GM18499 (cell line): Measurements from ENCODE around the gene LCN10.
"Not testable (repeated sequence)": the region's sequence is repeated elsewhere in the genome, so short reads cannot be mapped to it uniquely, and the experiment has no call there.

ENCODE experiments used
- ATAC-seq: cut with Tn5 transposase; IDR thresholded peaks from one replicate; pipeline ENCODE4 v1.9.1; 2021; ENCODE audit warnings: moderate number of reproducible peaks; ENCODE audit not compliant: insufficient read depth, unreplicated experiment

The LCN10 gene

GRCh38 chr9:136773386-136774044, 30.8 kb upstream of the LCN10 start:
- ATAC-seq = no peak

- no peak for ATAC-seq
These were observed 29.2 kb upstream of the LCN10 start for GRCh38 chr9:136771907-136772415.

GRCh38 chr9:136769710-136770191, 27.0 kb upstream of the LCN10 start:
- no peak for ATAC-seq

GRCh38 chr9:136766410-136767120, 23.8 kb upstream of the LCN10 start:
- ATAC-seq = not testable (repeated sequence)

- peak; percentile 42 for ATAC-seq
These were observed 23.1 kb upstream of the LCN10 start for GRCh38 chr9:136765745-136766409.

- no peak for ATAC-seq
These were observed 22.3 kb upstream of the LCN10 start for GRCh38 chr9:136765041-136765440.

GRCh38 chr9:136764301-136764891, 21.7 kb upstream of the LCN10 start, which contains the start of gene LCN15:
Gene LCN15, minus strand, starts transcription at chr9:136764518. Its CDS starts 30 bp downstream, at chr9:136764488.
- ATAC-seq = no peak

- ATAC-seq = no peak
These were observed 20.9 kb upstream of the LCN10 start for GRCh38 chr9:136763649-136764035.

- no peak for ATAC-seq
These were observed 20.3 kb upstream of the LCN10 start for GRCh38 chr9:136762915-136763648.

- no peak for ATAC-seq
These were observed 19.5 kb upstream of the LCN10 start for GRCh38 chr9:136762221-136762691.

- ATAC-seq = no peak
These were observed 18.8 kb upstream of the LCN10 start for GRCh38 chr9:136761545-136761981.

GRCh38 chr9:136760834-136761544, 18.2 kb upstream of the LCN10 start:
- ATAC-seq = not testable (repeated sequence)

- no peak for ATAC-seq
These were observed 17.7 kb upstream of the LCN10 start for GRCh38 chr9:136760424-136760823.

GRCh38 chr9:136759436-136760325, 16.9 kb upstream of the LCN10 start:
- ATAC-seq = no peak

GRCh38 chr9:136759001-136759400, 16.3 kb upstream of the LCN10 start:
- no peak for ATAC-seq

GRCh38 chr9:136757751-136758140, 15.0 kb upstream of the LCN10 start:
- ATAC-seq = no peak

- no peak for ATAC-seq
These were observed 14.6 kb upstream of the LCN10 start for GRCh38 chr9:136757328-136757727.

- ATAC-seq = no peak
These were observed 14.1 kb upstream of the LCN10 start for GRCh38 chr9:136756836-136757235.
